HG03378 (cell line): ENCODE data around the gene COTL1.

Experiments
- ATAC-seq: cut with Tn5 transposase; IDR thresholded peaks from one replicate; pipeline ENCODE4 v1.9.1; 2021; ENCODE audit warnings: mild to moderate bottlenecking, moderate library complexity; ENCODE audit not compliant: unreplicated experiment

COTL1 gene

DNA sequence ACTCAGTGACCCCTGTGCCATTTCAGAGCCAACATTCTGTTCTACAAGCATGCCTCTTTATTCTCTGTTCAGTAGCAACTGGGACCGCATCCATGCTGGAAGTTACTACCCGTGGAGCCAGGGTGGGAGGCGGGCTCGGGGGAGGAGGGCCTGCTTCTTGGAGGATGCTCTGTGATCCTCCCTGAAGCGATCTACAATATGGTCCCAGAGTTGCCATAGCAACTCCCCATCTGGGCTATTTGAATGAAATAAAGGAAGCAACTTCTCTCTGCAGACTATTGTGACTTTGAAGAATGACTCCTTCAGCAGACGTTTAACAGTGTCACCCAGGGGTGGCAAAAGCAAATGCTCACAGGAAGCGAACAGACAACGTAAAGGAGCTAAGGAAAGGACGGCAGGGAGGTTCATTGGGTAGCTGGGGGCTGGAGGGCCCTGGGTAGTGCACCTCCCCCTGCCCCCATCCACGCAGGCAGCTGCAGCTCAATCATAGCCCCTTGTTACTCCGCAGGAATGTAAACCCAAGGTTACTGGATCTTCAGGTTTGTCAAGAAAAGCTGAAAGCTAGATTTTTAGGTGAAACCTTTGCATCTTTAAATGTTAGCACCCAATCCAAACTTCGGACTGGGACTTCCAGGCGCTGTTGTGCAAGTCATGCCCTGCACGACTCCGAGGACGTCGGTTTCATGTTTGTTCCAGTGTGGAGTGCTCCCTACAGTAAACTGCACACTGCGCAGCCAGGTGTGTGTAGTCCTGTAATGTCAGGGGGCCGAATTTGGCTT lies 62.3 kb downstream of the COTL1 start:
- ATAC-seq: no peak

DNA sequence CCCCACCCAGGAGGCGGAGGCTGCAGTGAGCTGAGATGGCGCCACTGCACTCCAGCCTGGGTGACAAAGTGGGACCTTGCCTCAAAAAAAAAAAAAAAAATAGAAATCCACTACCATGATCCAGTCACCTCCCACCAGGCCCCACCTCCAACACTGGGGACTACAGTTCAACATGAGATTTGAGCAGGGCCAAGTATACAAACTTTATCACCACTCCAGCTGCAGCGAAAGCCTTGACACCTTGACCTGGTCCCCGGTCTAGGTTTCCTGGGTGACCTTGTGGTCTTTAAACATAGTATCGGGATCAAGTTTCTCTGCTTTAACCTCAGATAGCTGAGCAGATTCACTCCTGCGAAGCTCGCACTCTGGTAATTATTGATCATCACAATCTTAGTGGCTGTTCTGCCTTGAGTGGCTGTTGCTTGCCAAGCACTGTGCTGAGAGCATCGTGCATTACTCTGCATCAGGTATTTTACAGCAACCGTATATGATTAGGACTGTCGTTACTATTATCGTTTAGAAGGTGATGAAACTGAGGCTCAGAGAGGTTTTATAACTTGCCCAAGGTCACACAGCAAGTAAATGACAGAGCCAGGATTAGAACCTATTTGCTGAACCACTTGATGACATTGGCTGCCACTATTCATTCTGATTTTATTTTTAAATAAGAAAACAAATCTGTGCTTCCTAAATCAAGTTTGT lies 63.1 kb downstream of the COTL1 start:
- ATAC-seq: no peak

DNA sequence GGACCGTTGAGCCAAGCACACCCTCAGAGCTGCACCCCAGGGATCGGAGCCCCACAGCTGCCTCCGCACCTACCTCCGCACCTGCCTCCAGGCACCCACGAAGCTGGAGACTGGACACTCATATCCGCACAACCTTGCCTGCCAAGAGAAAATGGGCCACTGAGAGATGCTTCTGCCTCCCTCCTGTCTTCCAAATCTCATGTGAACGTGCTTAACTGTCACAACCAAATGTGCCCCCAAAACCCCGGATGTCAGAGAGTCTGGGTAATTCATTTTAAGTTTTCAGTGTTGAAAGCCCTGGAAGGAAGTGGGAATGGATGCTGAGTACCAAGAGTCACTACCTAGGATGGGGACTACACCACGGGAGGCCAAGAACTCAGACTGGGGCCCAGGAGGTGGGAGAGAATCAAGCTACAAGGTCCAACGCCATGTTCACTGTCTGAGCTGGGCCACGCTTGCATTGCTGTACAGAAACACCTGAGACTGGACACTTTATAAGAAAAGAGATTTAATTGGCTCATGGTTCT lies 63.9 kb downstream of the COTL1 start:
- ATAC-seq: no peak

DNA sequence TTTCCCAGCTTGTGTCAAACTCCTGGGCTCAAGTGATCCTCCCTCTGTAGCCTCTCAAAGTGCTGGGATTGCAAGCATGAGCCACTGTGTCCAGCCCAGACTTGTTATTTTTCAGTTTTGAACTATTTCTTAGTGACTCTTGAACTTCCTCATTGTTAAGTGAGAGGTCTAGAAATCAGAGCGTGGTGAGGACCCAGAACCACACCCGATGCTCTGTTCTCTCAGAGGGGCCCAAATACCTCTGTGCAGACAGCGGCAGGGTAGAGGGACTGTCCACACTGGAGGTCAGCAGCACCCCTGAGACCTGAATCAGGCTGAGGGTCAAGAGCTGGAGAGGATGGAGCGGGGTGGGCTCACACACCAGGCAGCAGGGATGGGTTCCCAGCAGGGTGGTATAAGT lies 65.7 kb downstream of the COTL1 start:
- ATAC-seq: no peak

DNA sequence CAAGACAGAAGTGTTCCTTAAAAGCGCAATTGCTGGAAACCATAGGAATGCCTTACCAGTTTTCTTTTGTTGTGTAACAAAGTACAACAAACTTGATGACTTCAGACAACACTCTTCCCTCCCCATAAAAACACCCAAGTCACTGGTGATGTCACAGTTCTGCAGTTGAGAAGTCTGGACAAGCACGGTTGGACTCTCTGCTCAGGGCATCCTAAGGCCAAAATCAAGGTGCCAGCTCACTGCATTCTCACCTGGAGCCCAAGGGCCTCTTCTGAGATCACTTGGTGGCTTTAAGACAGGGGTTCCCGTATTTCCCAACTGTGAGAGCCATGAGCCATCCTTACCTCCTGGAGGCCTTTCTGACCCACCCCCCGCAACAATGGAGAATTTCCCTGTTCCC lies 67.8 kb downstream of the COTL1 start:
- ATAC-seq: no peak

DNA sequence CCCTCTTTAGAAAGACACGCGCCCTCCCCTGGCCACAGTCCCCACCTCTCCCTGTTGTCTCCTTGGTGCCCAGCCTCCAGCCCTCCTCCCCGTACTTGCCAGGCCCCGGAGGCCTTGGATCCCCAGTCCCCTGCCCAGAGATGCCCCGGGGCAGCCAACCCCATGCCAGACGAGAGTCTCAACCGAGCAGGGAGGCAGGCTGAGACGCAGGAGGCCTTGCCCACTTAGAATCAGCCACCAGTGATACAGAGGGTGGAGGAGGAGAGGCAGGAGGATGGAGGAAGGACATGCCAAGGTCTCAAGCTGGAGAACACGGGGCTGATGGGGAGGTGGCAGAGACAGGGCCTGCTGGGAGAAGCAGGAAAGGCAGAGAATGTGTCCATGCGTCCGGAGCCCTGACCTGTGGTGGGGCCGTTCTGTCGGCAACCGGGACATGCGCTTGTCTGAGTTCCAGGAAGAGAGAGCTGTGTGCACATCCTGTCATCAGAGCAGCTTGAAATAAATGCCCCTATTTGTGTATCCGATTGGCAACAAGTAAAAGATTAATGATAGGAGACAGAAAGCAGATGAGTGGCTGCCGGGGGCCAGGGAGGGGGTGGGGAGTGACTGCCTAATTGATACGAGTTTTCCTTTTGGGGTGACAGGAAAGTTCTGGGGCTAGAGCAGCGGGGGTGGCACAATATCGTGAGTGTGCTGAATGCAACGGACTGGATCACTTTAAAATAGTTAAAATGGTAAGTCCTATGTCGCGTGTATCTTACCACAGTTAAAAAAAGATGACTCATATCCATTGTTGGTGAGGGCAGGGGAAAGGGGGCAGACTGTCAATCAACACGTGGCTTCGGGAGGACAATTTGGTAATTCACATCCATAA lies 68.7 kb downstream of the COTL1 start:
- no peak for ATAC-seq

DNA sequence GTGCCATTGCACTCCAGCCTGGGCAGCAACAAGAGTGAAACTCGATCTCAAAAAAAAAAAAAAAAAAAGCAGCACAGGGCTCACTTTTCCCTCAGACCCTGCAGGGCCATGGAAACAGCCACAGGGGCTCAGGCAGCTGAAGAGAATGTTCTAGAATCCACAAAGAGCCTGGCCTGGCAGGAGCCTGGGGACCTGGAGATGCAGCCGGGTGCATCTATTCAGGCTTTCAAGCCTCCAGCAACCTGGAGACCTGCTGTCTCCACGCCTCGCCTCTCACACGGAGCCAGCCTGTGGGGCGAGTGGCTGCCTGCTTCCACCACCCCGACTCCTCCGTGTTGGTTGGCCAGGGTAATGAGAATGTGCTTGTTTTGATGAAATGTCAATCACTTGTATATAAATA lies 69.4 kb downstream of the COTL1 start:
- ATAC-seq: no peak

DNA sequence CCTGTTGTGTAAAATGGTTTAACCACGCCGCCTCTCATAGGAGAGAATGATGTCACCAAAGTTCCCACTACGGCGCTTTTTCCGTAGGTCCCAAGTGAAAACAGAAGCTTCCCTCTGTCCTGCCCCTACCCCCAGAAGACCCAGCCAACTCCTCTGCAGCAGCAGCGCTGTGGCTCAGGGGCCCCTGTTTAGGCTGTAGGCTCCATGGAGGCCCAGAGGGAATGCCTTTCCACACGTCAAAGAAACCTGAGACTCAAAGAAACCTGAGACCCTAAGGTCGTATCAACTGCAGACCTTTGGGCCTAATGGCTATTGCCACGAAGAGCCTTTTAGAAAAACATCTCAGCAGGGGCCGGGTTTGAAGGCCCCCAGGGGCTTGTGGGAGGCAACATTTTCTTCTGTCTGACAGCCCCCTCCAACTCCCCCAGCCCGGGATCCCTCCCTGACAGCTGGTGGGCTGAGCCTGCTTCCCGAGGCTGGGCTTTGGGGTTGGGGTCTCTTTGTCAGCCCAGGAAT lies 70.3 kb downstream of the COTL1 start:
- ATAC-seq: no peak

DNA sequence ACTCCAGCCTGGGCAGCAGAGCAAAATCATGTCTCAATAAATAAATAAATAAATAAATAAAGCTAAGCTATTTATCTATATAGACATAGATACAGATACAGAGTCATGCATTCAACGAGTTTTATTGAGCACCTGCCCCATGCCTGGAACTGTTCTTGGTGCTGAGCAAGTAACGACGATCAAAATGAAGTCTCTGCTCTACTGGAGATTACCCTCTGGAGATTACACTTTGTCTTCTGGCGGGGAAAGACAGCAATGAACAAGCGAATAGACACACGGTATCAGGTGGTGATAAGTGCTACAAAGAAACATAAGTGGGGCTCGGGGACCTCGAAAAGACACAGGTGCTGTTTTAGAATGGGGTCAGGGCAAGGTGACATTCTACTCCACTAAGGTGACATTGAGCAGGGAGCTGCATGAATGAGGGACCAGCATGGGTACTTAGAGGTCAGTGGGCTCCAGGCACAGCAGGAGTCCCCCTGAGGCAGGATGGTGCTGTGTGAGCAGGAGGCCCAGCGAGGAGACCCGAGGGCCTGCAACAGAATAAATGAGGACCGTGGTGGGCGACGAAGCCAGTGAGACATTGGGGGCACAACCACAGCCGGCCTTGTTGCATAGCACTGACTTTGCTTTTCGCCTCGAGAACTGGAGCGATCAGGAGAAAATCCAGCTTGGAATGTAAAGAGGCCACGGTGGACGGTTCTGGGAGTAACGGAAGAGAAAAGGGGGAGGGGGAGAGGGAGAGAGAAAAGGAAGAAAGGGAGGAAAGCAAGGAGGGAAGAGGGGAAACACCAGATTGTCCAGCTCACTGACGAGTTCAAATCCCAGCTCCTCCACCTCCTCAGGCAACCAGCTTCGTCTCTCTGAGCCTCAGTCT lies 71.0 kb downstream of the COTL1 start:
- no peak for ATAC-seq

DNA sequence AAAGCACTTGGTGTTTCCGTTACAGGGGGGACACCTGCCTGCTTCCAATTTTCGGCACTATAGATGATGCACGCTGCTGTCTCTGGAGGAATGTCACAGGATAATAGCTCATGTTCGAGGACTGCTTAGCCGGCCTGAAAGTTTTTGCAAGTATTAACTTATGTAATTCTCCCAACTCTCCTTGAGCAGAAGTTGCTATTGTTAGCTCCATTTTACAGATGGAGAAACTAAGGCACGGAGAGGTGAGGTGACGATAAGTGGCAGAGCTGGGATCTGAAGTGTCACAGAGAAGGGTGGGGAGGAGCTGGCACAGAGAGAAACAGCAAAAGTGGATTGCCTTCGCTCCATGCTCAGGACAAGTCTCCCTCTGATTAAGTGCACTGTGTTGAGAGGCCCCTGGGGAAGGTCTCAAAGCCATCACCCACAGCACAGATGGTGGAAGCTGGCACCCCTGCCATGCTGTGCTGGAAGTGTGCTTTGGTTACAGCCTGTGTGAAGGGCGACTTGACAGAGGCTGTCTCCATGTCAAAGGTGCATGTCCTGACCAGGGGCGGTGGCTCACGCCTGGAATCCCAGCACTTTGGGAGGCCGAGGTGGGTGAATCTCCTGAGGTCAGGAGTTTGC lies 72.7 kb downstream of the COTL1 start:
- ATAC-seq: no peak

DNA sequence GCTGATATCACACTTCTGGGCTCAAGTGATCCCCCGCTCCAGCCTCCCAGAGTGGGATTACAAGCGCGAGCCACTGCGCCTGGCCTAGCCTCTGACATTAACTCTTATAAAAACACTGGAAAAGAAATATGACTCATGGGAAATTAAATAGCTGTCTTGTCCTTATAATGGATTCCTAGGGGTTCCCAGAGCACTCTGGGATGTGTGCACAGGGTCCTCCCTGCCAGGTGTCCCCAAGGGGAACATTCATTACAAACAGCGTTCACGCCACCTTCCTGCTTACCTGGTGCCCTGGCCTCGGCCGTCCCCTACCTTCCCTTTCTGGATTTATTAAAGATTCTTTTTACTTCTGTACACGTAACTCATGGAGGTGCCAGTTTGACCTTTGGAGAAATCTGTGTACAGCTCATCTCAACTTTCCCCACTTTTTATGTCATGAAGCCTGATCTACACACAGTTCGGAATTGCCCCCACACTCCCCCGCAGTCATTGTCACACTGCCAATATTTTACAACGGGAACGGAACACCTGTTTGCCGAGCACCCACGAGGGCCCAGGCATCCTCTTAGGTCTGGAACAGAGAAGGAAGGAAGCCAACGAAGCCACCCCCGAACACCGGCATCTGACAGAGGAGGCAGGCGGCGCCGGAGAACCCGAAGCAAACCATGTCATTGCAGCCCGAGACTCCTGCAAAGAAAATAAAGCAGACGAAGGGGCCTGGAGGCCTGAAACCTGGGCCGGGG lies 73.7 kb downstream of the COTL1 start:
- no peak for ATAC-seq

DNA sequence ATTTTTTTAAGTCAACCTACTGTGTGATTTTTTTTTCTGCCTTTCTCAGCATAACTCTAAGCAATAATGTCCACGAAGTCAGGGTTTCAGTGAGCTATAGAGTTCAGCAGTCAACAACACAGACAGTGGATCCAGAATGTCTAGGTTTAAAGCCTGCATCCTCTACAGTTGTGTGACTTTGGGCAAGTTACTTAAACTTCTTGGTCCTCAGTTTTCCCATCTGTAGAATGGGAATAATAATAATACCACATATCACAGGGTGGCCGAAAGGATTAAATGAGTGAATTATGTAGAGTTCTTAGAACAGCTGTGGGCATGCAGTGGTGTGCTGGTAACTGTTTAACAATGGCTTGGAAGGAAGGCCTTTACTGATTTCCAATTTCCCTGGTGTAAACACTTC lies 74.6 kb downstream of the COTL1 start:
- no peak for ATAC-seq

DNA sequence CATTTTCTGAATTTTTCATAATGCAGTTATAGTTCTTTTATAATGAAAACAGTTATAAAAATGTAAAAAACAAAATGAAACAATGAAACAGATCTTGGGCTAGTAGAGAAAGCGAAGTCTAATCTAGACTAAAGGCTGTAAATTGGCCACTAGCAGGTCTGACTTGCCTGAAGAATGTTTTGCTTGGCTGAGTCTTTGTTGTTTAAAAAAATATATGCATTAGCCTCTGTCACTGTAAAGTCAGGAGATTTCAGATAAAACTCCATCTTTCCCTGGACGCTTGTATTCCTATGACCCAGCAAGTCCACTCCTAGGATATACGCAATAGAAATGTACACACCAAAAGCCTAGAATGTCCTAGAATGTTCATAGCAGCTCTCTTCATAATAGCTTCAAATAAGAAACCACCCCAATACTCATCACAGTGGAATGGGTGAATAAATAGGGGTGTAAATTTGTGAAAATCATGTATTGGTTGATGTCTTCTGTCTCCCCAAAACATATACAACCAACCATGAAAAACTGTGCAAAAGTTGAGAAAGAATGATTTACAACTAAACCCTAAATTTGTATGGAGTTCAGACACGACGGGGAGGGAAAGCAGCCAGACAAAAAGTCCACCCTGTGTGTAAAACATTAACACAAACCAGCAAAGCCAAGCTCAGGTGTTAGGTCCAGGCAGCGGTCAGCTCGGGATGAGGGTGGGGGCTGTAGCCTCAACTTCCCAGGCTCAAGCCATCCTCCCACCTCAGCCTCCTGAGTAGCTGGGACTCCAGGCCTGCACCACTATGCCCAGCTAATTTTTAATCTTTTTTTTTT lies 75.7 kb downstream of the COTL1 start:
- no peak for ATAC-seq

DNA sequence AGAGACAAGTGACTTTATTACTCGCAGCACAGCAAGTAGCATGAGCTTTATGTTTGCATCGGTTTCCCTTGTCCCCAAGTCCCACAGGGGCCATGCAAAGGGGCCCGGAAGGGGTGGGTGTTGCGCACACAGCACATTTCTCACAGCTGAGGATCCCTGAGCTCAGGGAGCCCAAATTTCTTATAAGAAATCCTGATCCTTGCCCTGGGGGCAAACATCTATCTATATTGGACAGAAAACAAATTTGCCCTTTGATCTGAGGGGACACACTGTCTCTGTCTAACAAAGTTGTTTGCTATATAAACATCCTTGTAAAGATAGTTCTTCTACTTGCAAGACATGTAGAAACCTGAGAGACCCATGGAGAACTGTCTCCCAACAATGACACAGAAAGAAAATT lies 77.7 kb downstream of the COTL1 start:
- no peak for ATAC-seq

DNA sequence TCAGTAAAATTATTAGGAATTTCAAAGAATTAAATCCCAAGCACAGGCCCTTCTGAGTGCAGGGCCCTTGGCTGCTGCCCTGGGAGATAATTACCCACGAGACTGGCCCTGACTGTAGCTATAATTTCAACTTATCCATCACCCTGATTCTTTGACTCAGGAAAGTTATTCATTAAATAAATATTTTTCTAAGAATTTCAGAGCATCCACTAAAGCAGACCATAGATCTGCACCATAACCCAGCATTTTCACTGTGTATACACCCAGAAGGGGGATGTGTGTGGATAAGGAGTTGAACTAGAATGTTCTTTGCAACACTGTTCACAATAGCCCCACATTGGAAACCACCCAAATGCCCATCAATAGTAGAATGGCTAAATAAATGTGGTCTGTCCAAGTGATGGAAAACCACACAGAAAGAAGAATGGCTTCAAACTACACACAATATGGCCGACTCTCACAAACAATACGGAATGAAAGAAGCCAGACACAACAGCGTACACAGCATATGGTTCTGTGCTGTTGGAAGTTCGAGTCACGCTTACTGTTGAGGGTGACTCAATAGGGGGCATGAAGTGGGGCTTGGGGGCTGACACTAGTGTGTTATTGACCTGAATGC lies 79.5 kb downstream of the COTL1 start:
- no peak for ATAC-seq

DNA sequence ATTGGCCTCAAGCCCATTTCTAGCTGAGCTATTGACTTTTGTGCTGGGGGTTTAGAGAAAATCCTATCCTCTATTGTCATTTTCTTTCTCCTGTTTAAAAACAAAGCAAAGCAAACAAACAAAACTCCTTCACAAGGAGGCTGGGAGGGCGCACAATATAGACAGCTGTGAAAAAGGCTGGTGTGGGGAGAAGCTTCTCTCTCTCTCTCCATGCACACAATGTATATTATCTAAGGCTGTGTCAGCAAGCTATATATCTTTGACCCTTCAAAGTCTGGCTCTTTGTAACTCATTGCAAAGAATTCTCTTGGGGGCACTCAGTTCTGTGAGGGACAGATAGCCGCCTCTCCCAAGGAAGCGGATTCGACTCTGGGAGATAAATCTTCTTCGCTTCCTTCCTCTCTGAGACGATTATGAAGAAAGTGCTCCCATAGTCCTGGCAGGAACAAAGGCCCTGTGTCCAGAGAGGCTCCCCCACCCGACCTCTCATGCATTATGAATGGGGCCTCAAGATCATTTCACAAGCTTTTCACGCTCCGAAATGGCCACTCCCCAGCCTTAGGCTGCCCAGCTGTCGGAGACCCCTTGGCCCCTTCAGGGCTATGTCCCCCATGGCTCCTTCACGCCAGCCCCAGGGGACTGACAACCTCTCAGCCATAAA lies 80.3 kb downstream of the COTL1 start:
- ATAC-seq: no peak

DNA sequence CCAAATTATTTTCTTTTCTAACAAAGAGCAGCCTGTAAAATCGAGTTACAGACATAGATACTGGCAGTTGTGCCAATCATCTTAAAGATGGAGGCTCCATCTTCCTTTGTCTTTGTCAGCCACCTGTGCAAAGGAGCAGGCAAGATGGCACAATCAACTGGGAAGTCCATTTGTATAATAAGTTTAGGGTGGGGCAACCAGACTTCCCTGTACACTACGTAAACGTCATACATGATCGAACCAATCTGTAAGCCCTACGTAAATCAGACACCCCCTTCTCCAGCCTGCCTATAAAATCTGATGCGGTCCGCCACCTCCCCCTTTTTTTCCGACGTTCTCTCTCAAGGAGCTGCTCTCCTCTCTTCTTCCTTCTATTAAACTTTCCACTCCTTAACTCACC lies 82.0 kb downstream of the COTL1 start:
- no peak for ATAC-seq
